ENCODE measurements around the gene TMEM86B.

TMEM86B gene

DNA sequence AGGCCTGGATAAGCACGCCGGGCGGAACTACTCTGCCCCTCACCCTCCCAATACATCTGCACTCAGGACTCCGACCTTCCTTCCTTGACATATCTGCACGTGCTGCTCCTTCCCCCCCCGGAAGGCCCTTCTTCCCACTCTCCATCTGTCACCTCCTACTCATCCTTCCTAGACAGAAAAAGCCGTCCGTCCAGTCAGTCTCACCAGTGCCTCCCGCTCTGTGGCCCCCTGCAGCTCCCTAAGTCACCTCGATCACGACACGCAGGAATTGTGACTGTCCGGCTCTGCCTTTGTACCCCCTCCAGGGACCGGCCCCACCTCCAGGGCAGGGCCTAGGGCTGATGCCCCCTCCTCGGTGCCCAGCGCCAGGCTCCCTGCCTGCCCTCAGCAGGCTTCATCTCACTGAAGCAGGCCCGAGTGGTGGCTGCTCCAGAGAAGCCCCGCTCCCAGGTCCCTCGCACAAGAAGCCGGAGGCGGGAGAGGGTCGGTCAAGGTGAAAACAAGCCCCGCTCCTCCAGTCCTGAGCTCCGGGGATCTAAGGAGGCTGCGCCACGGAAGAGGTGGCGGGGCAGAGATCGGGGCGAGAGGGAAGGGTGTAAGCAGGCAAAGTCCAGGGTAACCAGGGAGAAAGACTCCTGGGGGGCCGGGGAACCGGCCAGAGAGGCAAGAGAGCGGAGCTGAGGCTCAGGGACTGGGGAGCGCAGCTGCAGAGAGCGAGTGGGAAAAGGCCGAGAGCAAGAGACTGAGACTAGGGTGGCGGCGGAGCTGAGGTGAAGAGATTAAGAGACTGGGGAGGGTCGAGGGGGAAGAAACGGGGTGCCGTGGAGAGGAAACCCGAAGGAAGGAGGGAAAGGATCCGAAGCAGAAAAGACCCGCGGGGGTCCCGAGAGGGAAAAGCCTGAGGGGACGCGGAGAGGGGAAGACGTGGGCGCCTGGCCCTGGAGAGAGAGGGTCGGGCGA is 29.2 kb upstream of the TMEM86B start:
- no peak for DNase-seq (ENCODE audit: low spot score)

GRCh38 chr19:55256562-55257460 is 28.2 kb upstream of the TMEM86B start:
- no peak for DNase-seq (ENCODE audit: low spot score)

GRCh38 chr19:55255618-55256423 is 27.3 kb upstream of the TMEM86B start:
- no peak for DNase-seq (ENCODE audit: low spot score)

- DNase-seq (ENCODE audit: low spot score), result no peak
Observed at GRCh38 chr19:55254625-55254977, 26.0 kb upstream of the TMEM86B start.

GRCh38 chr19:55253842-55254624 is 25.5 kb upstream of the TMEM86B start:
- no peak for DNase-seq (ENCODE audit: low spot score)

DNA sequence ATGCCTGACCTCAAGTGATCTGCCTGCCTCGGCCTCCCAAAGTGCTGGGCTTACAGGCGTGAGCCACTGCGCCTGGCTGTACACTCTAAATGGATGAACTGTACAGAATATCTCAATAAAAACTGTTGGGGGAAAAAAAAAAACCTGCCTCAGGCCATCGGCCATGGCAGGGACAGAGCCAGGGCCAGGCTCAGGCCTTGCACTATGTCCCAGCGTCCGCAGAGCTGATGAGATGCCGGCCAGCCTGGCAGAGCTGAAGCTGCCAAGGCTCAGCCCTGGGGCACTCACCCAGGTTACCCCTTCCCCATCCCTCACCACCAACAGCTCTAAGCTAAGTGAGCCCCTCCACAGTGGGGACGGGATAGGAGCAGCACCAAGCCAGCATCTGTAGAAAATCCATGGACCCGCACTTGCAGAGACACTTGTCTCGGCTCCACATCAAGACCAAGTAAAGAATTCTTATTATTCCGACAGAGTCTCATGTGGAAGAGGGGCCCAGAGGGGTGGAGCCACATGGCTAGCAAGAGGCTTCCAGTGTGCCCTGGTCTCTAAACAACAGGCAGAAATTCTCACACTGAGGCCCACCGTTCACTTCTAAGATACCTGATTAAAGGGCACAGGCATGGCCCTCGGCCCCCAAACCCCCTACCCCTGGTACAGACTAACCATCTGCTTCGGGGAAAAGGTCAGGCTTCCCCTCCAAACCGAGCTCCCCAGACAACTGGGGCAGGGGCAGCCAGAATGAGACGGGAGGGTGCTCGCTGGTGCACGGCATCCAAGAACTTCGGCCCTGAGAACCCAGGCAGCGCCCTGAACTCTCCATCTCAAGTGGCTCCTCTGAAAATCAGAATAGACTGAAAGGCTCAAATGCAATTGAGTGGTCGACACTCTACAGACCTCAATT is 24.4 kb upstream of the TMEM86B start:
- DNase-seq (ENCODE audit: low spot score), result no peak

- no peak for DNase-seq (ENCODE audit: low spot score)
Observed at GRCh38 chr19:55251341-55252081, 22.9 kb upstream of the TMEM86B start.

- no peak for DNase-seq (ENCODE audit: low spot score)
Observed at GRCh38 chr19:55250262-55251036, 21.9 kb upstream of the TMEM86B start.

DNA sequence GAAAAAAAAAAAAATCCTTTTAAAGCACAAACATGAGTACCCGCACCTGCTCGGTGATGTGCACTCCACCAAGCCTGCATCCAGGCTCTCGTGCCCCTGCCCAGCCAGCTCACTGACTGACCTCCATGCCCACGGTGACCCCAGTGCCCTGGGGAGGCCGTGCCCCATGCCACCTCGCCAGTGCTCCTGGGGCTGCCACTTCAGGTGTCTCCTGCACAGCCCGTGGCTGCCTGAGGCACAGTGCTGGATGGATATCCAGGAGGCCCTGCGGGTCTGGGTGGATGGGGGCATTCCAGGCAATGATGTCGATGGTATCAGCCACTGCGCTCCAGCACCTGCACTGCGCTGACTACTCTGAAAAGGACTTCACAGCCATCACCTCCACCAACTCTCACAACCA is 21.3 kb upstream of the TMEM86B start:
- no peak for DNase-seq (ENCODE audit: low spot score)

- DNase-seq (ENCODE audit: low spot score), result no peak
Observed at GRCh38 chr19:55248704-55249103, 20.1 kb upstream of the TMEM86B start.

GRCh38 chr19:55248166-55248675 is 19.7 kb upstream of the TMEM86B start:
- peak; percentile 79 for DNase-seq (ENCODE audit: low spot score)

DNA sequence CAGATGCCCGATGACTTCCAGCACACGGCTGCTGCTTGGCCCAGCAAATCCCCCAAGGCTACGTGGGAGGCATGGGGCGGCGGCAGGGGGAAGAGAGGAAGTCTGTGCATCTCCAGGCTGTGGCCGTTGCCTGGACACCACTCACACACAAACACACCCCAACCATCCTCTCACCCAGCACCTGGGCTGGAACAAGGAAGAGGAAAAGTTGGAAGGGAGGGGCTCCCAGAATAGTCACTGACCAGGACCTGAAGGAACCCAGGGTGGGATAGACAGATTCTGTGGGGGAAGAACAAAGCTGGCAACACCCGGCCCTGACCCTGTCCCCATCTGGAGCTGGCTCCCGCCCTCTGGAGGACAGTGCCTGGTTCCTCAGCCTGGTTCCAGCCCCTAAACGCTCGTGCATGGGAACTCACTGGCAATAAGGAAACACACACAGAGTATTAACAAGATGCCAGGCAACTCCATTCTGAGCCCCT is 19.1 kb upstream of the TMEM86B start:
- no peak for DNase-seq (ENCODE audit: low spot score)

- no peak for DNase-seq (ENCODE audit: low spot score)
Observed at GRCh38 chr19:55246462-55247451, 18.2 kb upstream of the TMEM86B start.

- DNase-seq (ENCODE audit: low spot score), result no peak
Observed at GRCh38 chr19:55245236-55245904, 16.8 kb upstream of the TMEM86B start.

- DNase-seq (ENCODE audit: low spot score), result no peak
Observed at GRCh38 chr19:55244004-55244680, 15.6 kb upstream of the TMEM86B start.

All from SK-N-DZ (cell line).